Measurements from ENCODE around the gene DNAJC16.
"Not testable (repeated sequence)": the region's sequence is repeated elsewhere in the genome, so short reads cannot be mapped to it uniquely, and the experiment has no call there.

The DNAJC16 gene

DNA sequence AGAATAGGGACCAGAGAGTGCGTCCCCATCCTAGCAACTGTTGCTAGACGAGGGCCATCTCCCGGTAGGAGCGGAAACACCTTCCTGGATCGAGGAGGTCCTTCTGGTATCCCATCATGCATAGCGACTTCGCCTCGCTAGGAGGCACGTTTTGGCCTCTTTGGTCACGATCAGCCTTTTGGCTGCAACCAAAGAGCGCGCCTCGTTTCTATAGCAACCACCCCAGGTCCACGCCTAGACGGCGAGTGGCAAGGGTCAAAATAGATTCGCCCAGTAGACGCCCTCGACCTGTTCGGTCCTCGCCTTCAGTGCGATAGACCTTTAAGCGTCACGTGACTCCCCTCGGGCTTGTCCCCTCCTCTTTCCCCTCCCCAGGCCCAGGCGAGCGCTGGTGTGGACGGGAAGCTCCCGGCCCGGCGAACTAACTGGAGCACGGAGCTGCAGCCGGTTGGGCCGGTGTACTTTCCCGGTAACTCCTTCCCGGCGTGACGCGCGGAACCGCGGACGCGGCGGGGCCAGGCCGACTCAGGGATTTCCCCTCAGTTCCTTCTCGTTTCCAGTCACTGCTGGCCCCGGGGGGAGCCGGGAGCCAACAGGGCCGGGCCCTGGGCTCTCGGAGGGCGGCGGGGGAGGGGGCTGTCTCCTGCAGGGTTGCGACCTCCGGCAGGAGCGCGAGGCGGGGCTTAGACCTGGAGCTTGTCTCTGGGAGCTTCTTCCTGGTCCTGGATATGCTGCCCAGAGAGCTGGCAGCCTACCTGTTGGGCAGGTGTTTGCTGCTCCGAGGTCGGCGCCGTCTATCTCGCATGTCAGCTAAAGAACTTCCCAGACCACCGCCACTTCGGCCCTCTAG, at the start of gene DNAJC16:
TSS of gene DNAJC16 (plus strand) at position 359 of the 850 bp plus-strand sequence. CDS start 2,258 bp downstream, outside the sequence.
- DNase-seq (ENCODE audit: low read depth in 2 of 2), result peak; percentile 91 to 94

DNA sequence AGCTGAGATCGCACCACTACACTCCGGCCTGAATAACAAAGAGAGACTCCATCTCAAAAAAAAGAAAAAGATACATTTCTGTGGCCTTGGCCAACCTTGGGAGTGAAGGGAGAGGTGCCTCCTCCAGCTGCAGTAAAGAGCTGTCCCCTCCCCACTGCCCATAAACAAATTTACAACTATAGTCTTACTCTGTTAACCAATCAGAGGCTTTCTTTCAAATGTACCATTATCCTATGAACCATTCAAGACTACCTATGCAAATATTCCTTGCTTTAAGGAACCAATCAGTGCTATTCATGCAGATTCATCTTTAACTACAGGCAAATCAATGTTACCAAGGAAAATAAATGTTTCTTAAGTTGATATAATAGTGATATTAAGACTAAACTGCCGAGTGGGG, 49.7 kb upstream of the DNAJC16 start:
- DNase-seq (ENCODE audit: low read depth in 2 of 2), result no peak

DNA sequence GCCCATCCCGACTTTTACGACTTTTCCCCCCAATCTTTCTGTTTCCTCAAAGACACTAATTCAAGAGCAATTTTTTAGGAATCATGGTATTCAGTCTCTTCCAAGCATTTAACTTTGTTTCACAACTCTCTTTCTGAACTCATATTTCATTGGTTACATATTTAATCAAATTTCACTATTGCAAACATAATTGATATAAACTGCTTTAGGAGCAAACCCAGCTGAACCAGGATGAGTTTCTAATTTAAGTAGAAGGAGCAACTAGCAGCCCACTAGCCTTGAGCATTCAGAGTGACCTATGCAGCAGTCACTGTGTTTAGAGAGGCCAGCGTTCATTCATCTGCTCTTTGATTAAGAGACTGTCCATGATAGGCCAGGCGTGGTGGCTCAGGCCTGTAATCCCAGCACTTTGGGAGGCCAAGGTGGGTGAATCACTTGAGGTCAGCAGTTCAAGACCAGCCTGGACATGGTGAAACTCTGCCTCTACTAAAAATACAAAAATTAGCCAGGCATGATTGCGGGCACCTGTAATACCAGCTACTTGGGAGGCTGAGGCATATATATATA, 48.9 kb upstream of the DNAJC16 start:
- DNase-seq (ENCODE audit: low read depth in 2 of 2), result no peak

DNA sequence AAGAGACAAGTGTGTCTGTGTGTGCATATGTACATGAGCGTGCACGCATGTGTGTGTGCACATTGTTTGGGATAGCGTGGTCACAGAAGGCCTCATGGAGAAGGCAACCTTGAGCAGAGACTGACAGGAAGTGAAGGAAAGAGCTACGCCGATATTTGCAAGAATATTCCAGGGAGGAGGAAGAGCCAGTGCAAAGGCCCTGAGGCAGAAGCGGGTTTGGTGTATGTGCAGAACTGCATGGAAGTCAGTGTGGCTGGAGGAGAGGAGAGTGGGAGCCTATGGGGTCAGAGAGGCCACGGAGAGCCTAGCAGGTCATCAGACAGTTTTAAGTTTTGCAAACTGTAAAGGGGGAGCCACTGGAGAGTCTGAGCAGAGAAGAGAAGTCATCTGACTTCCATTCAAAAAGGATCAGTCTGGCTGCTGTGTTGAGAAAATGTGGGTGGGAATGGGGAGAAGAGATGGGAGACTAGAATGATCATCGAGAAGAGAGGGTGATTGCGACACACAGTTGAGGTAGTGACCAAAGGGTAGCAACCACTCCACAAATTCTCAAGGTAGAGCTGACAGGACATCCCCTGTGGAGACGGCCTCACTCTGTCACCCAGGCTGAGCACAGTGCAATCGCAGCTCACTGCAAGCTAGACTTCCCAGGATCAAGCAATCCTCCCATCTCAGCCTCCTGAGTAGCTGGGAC, 46.8 kb upstream of the DNAJC16 start:
- no peak for DNase-seq (ENCODE audit: low read depth in 2 of 2)

DNA sequence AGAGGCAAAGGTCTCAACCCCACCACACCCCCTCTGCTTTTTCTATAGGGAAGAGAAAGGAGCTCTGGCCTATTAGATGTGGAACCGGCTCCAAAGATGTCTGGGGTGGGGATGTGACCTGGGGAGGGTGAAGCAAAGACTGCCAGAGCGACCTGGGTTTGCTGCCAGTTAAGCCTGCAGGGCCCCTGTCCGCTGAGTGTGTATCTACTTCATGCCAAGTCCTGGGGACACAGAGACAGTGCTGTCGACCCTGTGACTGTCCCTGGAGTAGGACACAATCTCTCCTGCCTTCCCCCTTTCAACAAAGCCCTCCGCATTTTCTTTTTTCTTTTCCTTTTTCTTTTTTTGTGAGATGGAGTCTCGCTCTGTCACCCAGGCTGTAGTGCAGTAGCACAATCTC, 44.2 kb upstream of the DNAJC16 start:
- not testable (repeated sequence) for DNase-seq (ENCODE audit: low read depth in 2 of 2)

DNA sequence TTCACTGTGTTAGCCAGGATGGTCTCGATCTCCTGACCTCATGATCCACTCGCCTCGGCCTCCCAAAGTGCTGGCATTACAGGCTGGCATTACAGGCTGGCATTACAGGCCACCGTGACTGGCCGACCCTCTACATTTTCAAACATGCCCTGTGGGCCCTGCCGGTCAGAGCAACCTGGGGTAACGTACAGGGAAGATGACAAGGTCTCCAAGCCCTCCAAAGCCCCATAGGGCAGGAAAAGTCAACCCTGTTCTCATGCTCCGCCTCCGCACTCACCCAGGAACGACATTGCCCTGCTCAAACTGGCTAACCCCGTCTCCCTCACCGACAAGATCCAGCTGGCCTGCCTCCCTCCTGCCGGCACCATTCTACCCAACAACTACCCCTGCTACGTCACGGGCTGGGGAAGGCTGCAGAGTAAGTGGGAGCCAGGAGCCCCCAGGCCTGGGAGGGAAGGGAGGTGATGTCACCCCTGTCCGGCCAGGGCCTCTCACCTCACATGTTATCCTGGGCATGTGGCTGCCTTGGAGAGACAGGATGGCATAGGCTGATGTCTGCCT, 43.6 kb upstream of the DNAJC16 start:
- not testable (repeated sequence) for DNase-seq (ENCODE audit: low read depth in 2 of 2)

DNA sequence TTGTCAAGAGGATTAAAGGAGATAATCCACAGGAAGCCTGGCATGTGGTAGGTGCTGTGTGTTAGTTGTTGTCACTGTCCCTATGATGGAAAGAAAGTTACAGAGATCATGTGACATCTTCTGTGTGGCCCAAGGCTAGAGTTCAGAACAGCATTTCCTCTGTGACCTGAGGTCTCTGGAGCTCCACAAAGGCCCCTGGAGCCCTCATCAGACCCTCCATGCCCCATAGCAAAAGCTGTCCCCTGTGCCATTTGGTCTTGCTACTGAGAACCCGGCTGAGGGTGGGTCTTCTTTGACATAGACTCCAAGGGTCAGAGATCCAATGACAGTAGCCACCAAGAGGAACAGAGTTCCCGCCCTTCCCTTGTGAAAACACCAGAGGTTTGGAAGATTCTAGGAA, 42.7 kb upstream of the DNAJC16 start:
- no peak for DNase-seq (ENCODE audit: low read depth in 2 of 2)

DNA sequence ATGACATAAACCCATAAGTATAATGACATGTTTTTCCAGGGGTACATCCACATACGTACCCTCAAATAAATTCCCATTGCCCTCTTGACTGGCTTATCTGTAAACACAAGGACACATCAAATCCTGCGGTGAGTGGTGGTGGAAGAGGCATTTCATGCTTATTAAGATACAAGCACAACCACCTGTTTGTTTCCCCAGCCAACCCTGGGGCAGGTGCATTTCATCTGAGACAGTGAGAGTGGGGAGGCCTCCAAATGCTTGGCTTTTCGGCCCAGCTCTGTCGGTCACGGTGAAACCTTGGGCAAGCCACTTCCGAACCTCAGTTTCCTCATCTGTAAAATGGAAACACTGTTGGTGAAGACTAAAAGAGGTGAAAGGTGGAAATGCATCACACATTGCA, 42.2 kb upstream of the DNAJC16 start:
- not testable (repeated sequence) for DNase-seq (ENCODE audit: low read depth in 2 of 2)

DNA sequence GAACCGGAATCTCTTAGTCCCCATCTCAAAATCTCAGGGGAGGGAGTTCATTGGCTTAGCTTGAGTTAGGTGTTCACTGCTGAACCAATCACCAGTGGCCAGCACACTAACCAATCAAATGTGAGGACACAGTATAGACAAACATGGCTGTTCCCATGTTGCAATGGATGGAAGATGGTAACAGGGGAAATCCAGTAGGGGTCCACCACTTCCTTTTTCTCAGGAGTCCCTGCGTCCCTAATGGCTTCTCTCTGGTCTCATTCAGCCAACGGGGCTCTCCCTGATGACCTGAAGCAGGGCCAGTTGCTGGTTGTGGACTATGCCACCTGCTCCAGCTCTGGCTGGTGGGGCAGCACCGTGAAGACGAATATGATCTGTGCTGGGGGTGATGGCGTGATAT, 41.0 kb upstream of the DNAJC16 start:
- DNase-seq (ENCODE audit: low read depth in 2 of 2), result no peak

DNA sequence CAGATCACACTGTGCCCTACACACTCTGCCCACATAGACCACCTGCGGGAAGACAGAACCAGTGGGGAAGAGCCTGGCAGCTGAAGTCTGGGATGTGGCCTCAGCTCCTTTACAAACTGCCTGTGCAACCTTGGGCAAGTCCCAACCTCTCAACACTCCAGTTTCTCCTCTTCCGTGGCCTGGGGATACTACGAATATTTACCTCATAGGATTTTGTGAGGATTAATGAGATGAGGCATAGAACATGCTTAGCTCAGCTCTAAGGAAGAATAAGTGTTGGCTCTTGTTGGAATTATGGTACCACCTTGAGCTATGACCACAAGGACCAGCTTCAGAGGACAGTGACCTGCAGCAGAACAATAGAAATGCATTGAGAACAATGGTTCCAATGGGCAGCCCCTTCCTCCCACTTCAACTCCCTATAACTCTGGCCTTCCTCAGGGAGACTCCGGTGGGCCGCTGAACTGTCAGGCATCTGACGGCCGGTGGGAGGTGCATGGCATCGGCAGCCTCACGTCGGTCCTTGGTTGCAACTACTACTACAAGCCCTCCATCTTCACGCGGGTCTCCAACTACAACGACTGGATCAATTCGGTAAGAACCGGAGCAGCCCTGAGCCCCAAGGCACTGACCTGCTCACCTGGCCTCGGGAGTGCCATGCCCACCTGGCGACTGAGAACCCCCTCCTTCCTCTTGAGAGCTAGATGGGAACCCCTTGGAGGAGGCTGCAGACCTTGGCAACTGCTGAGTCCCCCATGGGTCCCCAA, 39.6 kb upstream of the DNAJC16 start:
- DNase-seq (ENCODE audit: low read depth in 2 of 2), result not testable (repeated sequence)

DNA sequence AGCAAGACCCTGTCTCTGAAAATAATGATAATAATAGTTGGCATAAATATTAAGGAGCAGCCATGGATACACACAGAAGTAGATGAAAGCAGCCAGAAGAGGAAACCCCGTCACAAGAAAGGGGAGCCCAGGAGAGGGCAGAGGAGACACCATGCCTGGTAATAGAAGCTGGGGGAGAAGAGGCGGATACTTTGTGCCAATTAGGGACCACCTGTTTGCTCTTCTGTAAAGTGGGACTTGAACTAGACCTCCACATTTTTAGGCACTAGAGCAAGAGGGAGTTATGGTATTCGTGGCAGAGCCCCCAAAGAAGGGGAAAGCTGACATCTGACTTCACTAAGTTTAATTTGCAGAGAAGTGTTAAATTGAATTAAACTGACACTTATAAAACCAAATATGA, 38.3 kb upstream of the DNAJC16 start:
- no peak for DNase-seq (ENCODE audit: low read depth in 2 of 2)

DNA sequence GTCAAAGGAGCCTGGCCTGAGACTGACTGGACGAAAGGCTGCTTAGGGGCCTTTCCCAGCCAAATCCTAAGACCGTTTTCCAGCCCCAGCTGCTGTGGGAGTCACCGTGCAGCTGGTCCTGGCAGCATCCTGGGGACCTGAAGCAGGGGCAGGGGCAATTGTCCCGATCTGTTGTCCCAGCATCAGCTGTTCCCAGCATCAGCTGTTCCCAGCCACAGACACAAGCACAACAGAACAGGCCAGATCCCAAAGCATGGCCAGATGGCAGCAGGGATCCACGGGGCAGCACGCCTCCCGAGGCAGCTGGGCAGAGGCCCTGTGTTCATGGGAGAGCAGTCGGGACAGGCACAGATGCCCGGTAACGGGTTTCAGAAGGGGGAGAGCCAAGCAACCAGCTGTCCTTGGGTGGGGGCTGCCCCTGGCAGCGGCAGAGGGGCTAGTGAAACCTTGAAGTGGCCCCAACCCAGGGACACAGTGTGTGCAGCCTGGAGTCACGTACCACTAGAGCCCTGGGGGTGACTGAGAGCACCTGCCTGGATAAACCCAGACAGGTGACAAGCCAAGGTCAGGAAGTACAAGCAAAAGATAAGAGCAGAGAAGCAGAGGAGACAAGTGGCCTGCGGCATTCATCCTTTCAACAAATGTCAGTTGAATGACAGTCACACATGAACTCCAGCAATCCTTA, 37.5 kb upstream of the DNAJC16 start:
- DNase-seq (ENCODE audit: low read depth in 2 of 2), result no peak

DNA sequence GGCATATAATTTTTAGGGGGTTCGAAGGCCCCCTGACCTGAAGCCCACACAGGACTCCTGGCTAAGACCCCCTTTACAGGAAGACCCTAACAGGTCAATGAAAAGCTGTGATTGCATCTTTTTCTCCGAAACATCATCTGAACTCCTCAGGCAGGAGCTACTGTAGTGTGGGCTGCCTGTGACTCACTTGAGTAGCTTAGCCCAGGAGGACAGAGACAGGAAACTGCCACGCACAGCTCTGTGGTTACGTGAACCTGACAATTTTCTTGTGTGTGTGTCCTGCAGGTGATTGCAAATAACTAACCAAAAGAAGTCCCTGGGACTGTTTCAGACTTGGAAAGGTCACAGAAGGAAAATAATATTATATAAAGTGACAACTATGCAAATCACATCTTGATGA, 35.6 kb upstream of the DNAJC16 start:
- not testable (repeated sequence) for DNase-seq (ENCODE audit: low read depth in 2 of 2)

DNA sequence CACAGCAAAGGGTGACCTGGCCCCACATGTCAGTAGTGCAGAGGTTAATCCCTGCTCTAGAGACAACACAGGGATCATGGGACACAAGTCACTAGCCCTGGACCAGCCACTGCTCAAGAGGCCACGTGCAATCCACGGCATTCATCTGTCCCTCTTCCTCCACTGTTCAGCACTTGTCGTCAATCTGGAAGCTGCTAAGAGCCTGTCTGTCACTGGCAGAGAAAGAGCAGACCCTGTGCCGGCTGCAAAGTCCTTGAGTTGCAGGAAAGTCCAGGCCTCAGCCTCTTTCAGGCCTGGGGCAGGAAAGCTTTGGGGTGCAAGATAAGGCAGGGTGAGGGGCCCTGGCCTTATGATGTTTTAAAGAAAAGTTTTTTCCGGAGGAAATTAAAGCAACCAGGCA, 34.1 kb upstream of the DNAJC16 start:
- no peak for DNase-seq (ENCODE audit: low read depth in 2 of 2)

DNA sequence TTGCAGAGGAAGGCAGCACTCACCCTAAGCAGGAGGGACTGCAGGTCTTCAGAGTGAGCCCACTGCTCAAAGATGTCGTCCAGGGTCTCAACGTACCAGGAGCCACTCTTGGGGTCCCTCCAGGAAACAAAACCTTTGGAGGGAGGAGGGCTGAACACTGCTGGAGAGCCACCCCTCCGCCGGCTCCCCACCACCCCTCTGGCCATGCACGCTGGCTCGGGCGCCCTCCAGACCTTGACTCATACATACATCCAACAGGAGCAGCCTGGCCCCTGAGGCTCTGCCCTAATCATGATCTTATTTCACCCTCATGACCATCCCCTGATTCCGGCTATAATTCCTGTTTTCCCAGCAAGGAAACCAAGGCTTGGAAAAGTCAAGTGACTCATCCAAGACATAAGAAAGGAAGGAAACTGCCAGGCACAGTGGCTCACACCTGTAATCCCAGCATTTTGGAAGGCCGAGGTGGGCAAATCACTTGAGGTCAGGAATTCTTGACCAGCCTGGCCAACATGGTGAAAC, 32.7 kb upstream of the DNAJC16 start:
- DNase-seq (ENCODE audit: low read depth in 2 of 2), result no peak

DNA sequence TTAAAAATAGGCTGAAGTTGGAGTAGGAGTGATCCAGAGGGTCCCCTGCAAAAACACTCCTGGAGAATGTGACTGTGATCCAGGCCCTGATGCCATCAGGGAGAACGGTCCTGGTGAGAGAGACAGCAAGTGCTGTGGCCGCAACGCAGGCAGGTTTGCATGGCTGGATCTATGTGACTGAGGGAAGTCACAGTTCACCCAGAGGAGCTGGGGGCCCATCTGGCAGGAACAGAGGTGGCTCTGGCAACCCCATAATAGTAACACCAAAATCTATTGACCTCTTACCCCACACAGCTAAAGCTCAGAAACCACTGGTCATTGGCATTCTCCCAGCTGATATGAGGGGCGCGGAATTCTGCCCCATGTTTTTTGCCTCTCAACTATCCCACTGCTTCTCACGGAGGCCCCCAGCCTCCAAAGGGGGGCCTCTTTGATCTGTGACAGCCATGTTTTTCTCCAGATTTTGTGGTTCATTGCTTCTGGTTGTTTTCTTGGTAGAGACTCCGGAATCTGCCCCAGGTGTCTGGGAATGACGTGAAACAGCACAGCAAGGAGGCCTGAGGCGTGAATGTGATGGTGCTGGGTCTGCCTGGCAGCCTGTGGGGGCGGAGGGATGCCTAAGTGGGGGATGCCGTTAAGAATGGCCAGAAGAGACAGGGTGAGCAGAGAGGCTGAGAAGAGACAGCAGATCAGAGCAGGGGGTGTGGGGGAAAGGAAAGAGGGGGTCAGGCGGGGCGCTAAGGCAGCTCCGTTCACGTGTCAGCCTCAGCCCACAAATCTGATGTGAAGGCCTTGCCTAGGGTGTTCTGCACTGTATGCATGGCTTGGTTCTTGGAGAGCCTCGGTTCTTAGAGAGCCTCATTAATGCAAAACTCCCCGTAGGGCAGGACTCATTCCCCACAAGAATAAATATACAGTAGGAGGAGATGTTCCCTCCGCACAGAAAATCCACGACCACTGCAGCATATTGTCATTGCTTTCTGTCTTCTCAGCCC, 26.2 kb upstream of the DNAJC16 start:
- DNase-seq (ENCODE audit: low read depth in 2 of 2), result no peak

DNA sequence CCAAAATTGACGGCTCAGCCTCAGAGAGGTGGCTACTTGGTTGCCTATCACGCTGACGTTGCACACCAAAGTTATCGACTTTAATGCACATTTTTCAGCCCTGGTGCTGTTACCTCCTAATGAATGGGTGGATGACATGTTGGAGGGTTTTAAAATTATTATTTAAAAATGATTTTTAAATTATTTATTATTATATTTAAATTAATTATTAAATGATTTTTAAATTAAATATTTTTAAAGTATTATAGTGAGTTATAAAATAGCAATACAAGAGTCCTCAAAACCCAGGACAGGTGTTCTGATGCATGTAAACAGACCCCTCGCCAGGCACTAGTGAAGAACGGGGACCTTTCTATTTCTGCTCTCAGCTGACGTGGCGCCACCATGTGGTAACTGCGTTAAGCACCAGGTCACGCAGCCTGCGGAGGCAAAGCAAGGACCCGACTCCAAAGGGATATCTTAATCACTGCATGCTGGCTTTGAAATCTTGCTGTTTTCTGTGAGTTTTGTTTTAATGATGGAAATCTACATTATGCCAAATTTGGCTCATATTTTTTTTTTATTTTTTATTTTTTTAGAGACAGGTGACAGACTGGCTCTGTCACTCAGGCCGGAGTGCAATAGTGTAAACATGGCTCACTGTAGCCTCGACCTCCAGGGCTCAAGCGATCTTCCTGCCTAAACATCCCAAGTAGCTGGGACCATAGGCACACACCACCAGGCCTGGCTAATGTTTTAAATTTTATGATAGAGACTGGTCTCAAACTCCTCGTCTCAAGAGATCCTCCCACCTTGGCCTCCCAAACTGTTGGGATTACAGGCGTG, 25.2 kb upstream of the DNAJC16 start:
- no peak for DNase-seq (ENCODE audit: low read depth in 2 of 2)

DNA sequence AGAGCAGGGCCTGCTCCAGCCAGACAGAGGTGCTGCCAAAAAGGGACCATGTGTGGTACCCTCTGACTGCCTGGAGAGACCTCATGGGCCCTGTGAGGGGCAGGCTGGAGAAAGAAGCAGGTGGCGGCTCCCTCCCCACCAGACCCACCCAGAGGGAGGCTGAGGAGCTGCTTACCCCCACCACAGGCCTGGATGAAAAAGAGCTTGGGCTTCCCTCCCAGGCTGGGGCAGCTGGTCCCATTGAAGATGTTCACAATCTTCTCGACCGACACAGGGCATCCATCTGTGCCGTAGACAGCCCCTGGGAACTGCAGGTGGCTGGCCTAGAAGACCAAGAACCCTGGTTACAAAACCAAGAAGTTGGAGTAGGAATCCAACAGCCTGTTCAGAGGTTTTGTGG, 22.2 kb upstream of the DNAJC16 start:
- no peak for DNase-seq (ENCODE audit: low read depth in 2 of 2)

DNA sequence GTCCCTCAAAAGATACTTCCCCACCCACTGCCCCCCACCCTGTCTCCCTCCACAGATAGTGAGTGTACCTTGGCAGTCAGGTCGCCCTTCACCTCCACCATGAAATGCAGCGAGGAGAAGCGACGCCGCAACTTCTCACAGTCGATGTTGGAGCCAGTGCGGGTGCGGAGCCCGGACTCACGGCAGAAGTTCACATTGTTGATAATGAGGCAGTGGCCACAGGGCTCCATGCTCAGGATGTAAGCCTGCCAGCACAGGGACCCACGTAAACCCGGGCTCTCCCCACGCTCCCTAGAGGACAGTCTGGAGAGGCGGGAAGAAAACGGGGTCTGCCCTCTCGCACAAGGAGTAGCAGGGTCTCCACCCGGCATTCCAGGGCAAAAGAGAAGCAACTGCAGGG, 19.8 kb upstream of the DNAJC16 start:
- DNase-seq (ENCODE audit: low read depth in 2 of 2), result no peak
